WI38 (cell line): ENCODE results near the gene ABHD6.

Experiments used
- H3K4me3 ChIP-seq: 2 replicates; pipeline ENCODE4 v1.5.1; 2011; ENCODE audit warnings: low read depth, mild to moderate bottlenecking, control low read depth, low read length
- CTCF ChIP-seq: IDR thresholded peaks from 2 replicates; pipeline ENCODE4 v1.5.1; 2012; ENCODE audit warnings: low read depth, mild to moderate bottlenecking, control low read depth, low read length

The ABHD6 gene

GRCh38 chr3:58342676-58343075 lies 105.1 kb downstream of the ABHD6 start:
- TF ChIP-seq CTCF: no peak
- H3K4me3 ChIP-seq: no peak overlapping the region
